ENCODE data around the gene TPD52L2. TPM values are rescaled to one million over a fixed set of nuclear protein-coding genes. Genes with fewer than 3 reads are reported as not detected.

Gene TPD52L2
- total RNA-seq, 1 donor from 2014 or later = 88.1 TPM

- Mint-ChIP-seq H3K27ac (no peak overlapping the region), H3K9me3 (ENCODE audit: low read depth) (no peaks in the 10 kb centered on the region), H3K4me3 (ENCODE audit: low read depth) (no peak overlapping the region), H3K27me3 (peaks cover 11% of the 10 kb centered on the region), H3K36me3 (ENCODE audit: insufficient read depth) (no peaks in the 10 kb centered on the region), H3K4me1 (ENCODE audit: low read depth) (peaks cover 8% of the 10 kb centered on the region)
- no peak for DNase-seq (ENCODE audit: low spot score, unreplicated experiment)
- TF ChIP-seq CTCF (IDR thresholded peaks at IDR 0.05; ENCODE audit: unreplicated experiment) = no peak
These were observed 10.9 kb upstream of the TPD52L2 start for GRCh38 chr20:63854069-63854765.

GRCh38 chr20:63854766-63855362, 10.2 kb upstream of the TPD52L2 start:
- H3K36me3 Mint-ChIP-seq (ENCODE audit: insufficient read depth) = no peaks in the 10 kb centered on the region
- H3K27me3 Mint-ChIP-seq = peaks cover 11% of the 10 kb centered on the region
- no peak for DNase-seq (ENCODE audit: low spot score, unreplicated experiment)
- no peak overlapping the region for H3K4me3 Mint-ChIP-seq (ENCODE audit: low read depth)
- no peak for TF ChIP-seq CTCF (IDR thresholded peaks at IDR 0.05; ENCODE audit: unreplicated experiment)
- no peak overlapping the region for H3K27ac Mint-ChIP-seq
- no peaks in the 10 kb centered on the region for H3K9me3 Mint-ChIP-seq (ENCODE audit: low read depth)
- H3K4me1 Mint-ChIP-seq (ENCODE audit: low read depth) = peaks cover 8% of the 10 kb centered on the region

GRCh38 chr20:63855363-63856097, 9.5 kb upstream of the TPD52L2 start:
- Mint-ChIP-seq H3K27me3 (peaks cover 11% of the 10 kb centered on the region), H3K4me1 (ENCODE audit: low read depth) (peaks cover 8% of the 10 kb centered on the region), H3K9me3 (ENCODE audit: low read depth) (no peaks in the 10 kb centered on the region), H3K4me3 (ENCODE audit: low read depth) (no peak overlapping the region), H3K27ac (no peak overlapping the region), H3K36me3 (ENCODE audit: insufficient read depth) (no peaks in the 10 kb centered on the region)
- TF ChIP-seq CTCF (IDR thresholded peaks at IDR 0.05; ENCODE audit: unreplicated experiment) = no peak
- DNase-seq (ENCODE audit: low spot score, unreplicated experiment) = no peak

GRCh38 chr20:63856098-63856511, 9.0 kb upstream of the TPD52L2 start:
- no peak overlapping the region for H3K27ac Mint-ChIP-seq
- no peaks in the 10 kb centered on the region for H3K9me3 Mint-ChIP-seq (ENCODE audit: low read depth)
- H3K4me3 Mint-ChIP-seq (ENCODE audit: low read depth) = no peak overlapping the region
- peaks cover 8% of the 10 kb centered on the region for H3K4me1 Mint-ChIP-seq (ENCODE audit: low read depth)
- TF ChIP-seq CTCF (IDR thresholded peaks at IDR 0.05; ENCODE audit: unreplicated experiment) = no peak
- DNase-seq (ENCODE audit: low spot score, unreplicated experiment) = no peak
- H3K36me3 Mint-ChIP-seq (ENCODE audit: insufficient read depth) = no peaks in the 10 kb centered on the region
- H3K27me3 Mint-ChIP-seq = peaks cover 6% of the 10 kb centered on the region

GRCh38 chr20:63857764-63858392, 7.2 kb upstream of the TPD52L2 start:
- TF ChIP-seq CTCF (IDR thresholded peaks at IDR 0.05; ENCODE audit: unreplicated experiment) = no peak
- no peaks in the 10 kb centered on the region for H3K36me3 Mint-ChIP-seq (ENCODE audit: insufficient read depth)

More at GRCh38 chr20:63857764-63858392, 7.2 kb upstream of the TPD52L2 start:
- Mint-ChIP-seq H3K9me3 (ENCODE audit: low read depth) (no peaks in the 10 kb centered on the region), H3K4me3 (ENCODE audit: low read depth) (no peak overlapping the region), H3K4me1 (ENCODE audit: low read depth) (peaks cover 8% of the 10 kb centered on the region), H3K27ac (no peak overlapping the region), H3K27me3 (peaks cover 4% of the 10 kb centered on the region)
- no peak for DNase-seq (ENCODE audit: low spot score, unreplicated experiment)
